Measurements from ENCODE around the gene SLC35F4.

The SLC35F4 gene

DNA sequence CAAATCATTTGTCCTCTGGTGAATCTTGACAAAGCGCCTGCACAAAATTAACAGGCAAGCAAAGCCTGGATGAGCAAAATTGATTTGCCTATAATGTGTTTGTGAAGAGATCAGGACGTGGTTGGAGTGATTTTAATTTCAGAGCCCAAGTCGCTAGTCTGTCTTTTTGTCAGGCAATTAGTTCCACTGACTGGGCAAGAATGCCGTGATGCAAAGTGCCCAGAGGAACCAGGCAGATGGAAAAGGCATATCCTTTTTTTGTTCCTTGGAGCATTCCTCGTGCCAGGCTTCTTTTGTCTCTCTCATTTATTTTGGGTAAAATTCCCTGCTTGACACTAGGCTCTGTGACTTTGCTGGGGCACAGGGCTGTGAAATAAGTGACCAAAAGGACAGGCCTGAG, 306.3 kb downstream of the SLC35F4 start:
- Mint-ChIP-seq H3K27me3 (ENCODE audit: low read depth) (no peaks in the 10 kb centered on the region), H3K36me3 (ENCODE audit: low read depth) (no peaks in the 10 kb centered on the region), H3K4me1 (ENCODE audit: low read depth) (no peaks in the 10 kb centered on the region), H3K9me3 (peaks cover 8% of the 10 kb centered on the region), H3K27ac (no peak overlapping the region), H3K4me3 (no peak overlapping the region)

DNA sequence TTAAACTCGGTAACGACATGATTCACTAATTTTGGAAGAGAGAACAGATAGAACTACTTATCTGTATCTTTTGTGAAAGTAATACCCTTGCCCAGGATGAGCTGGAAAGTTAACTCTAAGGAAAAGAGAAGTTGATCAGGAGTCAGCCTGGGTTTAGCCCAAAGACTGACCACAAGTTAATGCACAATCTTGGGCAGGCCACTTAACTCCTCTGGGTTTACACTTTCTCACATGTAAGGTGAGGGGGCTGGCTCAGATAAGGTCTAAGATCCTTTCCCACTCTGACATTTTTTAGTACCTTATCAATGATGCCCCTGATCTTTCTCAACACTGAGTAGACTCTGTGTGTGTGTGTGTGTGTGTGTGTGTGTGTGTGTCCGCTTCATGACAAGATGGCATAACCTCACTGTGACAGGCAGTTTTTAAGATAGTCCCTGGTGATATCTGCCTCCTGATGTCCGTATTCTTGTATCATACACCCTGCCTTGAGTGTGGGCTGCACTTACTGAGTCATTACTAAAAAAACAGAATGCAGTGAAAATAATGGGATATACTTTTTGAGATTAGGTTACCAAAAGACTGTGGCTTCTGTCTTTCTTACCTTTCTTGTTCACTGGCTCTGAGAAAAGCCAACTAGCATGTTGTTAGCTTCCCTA, 316.0 kb downstream of the SLC35F4 start:
- no peak overlapping the region for H3K27ac Mint-ChIP-seq
- no peaks in the 10 kb centered on the region for H3K27me3 Mint-ChIP-seq (ENCODE audit: low read depth)
- no peak overlapping the region for H3K4me3 Mint-ChIP-seq
- H3K4me1 Mint-ChIP-seq (ENCODE audit: low read depth) = no peaks in the 10 kb centered on the region
- peaks cover 22% of the 10 kb centered on the region for H3K9me3 Mint-ChIP-seq
- no peaks in the 10 kb centered on the region for H3K36me3 Mint-ChIP-seq (ENCODE audit: low read depth)

DNA sequence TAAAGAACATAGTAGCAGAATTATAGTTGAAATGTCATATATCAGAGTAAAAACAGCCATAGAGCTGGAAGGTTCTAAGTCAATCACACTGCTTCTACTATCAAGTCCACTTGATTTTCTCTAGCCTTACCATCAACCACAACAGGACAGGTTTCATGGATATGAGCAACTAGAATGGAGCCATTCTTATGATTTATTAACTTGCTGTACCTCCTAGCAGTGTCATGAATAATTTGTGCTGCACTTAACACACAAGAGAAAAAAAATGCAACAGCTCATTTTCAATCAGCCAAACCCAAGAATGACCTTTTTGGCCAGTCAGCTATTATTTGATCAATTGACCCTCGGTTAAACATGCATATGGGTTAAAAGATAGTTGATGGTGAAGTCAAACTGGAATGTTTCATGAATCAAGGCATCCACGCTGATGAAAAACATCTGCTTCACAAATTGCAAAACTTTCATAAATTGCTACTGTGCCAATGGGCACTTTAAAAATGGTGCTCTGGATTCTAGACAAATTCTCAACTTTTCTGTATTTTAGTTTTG, 316.8 kb downstream of the SLC35F4 start:
- peaks cover 14% of the 10 kb centered on the region for H3K9me3 Mint-ChIP-seq
- H3K4me1 Mint-ChIP-seq (ENCODE audit: low read depth) = no peaks in the 10 kb centered on the region
- H3K4me3 Mint-ChIP-seq = no peak overlapping the region

DNA sequence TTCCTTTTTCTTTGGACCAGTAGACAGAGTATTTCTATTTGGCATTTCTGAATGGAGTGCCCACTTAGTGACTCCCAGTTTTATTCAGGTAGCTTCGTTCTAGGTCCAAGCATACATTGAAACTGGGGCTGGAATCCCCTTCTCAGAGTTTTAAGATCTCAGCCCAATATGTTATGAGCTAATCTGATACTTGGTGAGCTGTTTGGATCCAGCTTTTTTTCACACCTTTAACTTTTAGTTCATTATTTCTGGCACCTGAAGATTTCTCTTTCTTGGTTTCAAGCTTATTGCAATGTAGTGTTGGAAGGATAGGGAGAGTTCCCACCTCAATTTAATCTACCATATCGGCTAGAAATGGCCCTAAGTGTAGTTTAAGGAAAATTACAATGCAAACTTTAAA, 318.8 kb downstream of the SLC35F4 start:
- H3K4me1 Mint-ChIP-seq (ENCODE audit: low read depth) = no peaks in the 10 kb centered on the region
- H3K36me3 Mint-ChIP-seq (ENCODE audit: low read depth) = no peaks in the 10 kb centered on the region
- no peak overlapping the region for H3K4me3 Mint-ChIP-seq
- no peak overlapping the region for H3K27ac Mint-ChIP-seq
- H3K9me3 Mint-ChIP-seq = peaks cover 21% of the 10 kb centered on the region
- no peaks in the 10 kb centered on the region for H3K27me3 Mint-ChIP-seq (ENCODE audit: low read depth)

More for the DNA sequence above, 316.8 kb downstream of the SLC35F4 start:
- Mint-ChIP-seq H3K27ac (no peak overlapping the region), H3K36me3 (ENCODE audit: low read depth) (no peaks in the 10 kb centered on the region), H3K27me3 (ENCODE audit: low read depth) (no peaks in the 10 kb centered on the region)

GRCh38 chr14:57533214-57533613, 332.7 kb downstream of the SLC35F4 start:
- Mint-ChIP-seq H3K9me3 (no peaks in the 10 kb centered on the region), H3K4me1 (ENCODE audit: low read depth) (no peaks in the 10 kb centered on the region), H3K36me3 (ENCODE audit: low read depth) (no peaks in the 10 kb centered on the region)

DNA sequence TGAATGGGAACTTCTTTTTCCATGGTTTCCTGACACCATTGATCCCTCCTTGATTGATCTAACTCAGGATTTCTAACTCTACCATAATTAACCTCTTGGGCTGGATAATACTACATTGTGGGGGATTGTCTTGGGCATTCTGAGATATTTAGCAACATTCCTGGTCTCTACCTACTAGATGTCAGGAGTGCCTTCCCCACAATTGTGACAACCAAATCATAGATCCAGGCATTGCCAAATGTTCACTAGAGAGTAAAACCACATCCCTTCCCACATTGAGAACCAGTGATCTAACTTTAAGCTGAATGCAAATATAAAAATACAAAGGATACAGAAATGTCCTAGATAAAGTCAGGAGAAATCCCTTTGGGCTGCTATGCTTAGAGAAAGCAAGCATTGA, 335.3 kb downstream of the SLC35F4 start:
- H3K9me3 Mint-ChIP-seq = no peaks in the 10 kb centered on the region
- H3K36me3 Mint-ChIP-seq (ENCODE audit: low read depth) = no peaks in the 10 kb centered on the region
- no peaks in the 10 kb centered on the region for H3K27me3 Mint-ChIP-seq (ENCODE audit: low read depth)
- H3K4me1 Mint-ChIP-seq (ENCODE audit: low read depth) = no peaks in the 10 kb centered on the region
- H3K4me3 Mint-ChIP-seq = no peak overlapping the region
- H3K27ac Mint-ChIP-seq = no peak overlapping the region

More at GRCh38 chr14:57533214-57533613, 332.7 kb downstream of the SLC35F4 start:
- Mint-ChIP-seq H3K27ac (no peak overlapping the region), H3K27me3 (ENCODE audit: low read depth) (no peaks in the 10 kb centered on the region), H3K4me3 (no peak overlapping the region)

DNA sequence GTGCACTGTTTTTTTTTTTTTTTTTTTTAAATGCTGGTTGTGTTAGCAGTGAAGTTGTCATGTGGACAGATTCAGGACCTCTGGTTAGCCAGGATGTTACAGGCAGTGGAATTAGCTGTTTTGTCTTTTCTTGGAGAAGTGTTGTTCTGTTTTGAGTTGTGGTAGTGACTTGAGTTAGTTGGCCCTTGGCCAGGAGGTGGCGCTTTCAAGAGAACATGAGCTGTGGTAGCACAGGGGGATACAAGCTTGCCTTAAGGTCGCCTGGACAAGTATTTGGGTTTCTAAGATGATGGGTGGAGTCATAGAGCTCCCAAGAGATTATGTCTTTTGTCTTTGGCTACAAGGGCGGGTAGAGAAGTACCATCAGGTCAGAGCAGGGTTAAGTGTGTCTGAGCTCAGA, 338.9 kb downstream of the SLC35F4 start:
- peaks cover 9% of the 10 kb centered on the region for H3K9me3 Mint-ChIP-seq
- no peaks in the 10 kb centered on the region for H3K36me3 Mint-ChIP-seq (ENCODE audit: low read depth)
- no peak overlapping the region for H3K4me3 Mint-ChIP-seq
- no peak overlapping the region for H3K27ac Mint-ChIP-seq
- H3K27me3 Mint-ChIP-seq (ENCODE audit: low read depth) = no peaks in the 10 kb centered on the region
- H3K4me1 Mint-ChIP-seq (ENCODE audit: low read depth) = no peaks in the 10 kb centered on the region

GRCh38 chr14:57519043-57519442, 346.8 kb downstream of the SLC35F4 start:
- Mint-ChIP-seq H3K36me3 (ENCODE audit: low read depth) (no peaks in the 10 kb centered on the region), H3K9me3 (peaks cover 13% of the 10 kb centered on the region), H3K4me1 (ENCODE audit: low read depth) (no peaks in the 10 kb centered on the region), H3K27ac (no peak overlapping the region), H3K27me3 (ENCODE audit: low read depth) (no peaks in the 10 kb centered on the region), H3K4me3 (no peak overlapping the region)
